K562 (cell line): Measurements from ENCODE around the gene USP49. TPM values are rescaled to one million over a fixed set of nuclear protein-coding genes. Genes with fewer than 3 reads are reported as not detected.

Experiments used
- ILK ChIP-seq: fragments of 450-650 bp; IDR thresholded peaks from 2 replicates; pipeline ENCODE4 v1.6.1; 2016; ENCODE audit warnings: missing genetic modification characterization, low read depth, mild to moderate bottlenecking, missing compliant biosample characterization, moderate library complexity, borderline replicate concordance
- NCOR1 ChIP-seq: fragments of 450-650 bp; IDR thresholded peaks from 2 replicates; pipeline ENCODE4 v1.6.1; 2016; ENCODE audit warnings: mild to moderate bottlenecking, moderate library complexity
- SMAD1 ChIP-seq: fragments of 150-350 bp; IDR thresholded peaks from 2 replicates; pipeline ENCODE4 v1.6.1; 2014; ENCODE audit warnings: low read length, low read depth; ENCODE audit not compliant: partially characterized antibody
- TBL1XR1 ChIP-seq, 2 experiments: IDR thresholded peaks; 2 replicates each; pipeline ENCODE4 v1.6.1; 2012; ENCODE audit warnings: improper control_type of control experiment in 2 of 2, low read length in 2 of 2, mild to moderate bottlenecking in 1 of 2
- TEAD2 ChIP-seq: fragments of 450-650 bp; IDR thresholded peaks from 2 replicates; pipeline ENCODE4 v1.6.1; 2016; ENCODE audit warnings: missing genetic modification characterization, control low read depth, missing compliant biosample characterization
- ZBTB11 ChIP-seq, 3 experiments: fragments of 200-800 bp in 1 of 3; fragments of 250-450 bp in 1 of 3; fragments of 450-650 bp in 1 of 3; sonication (Bioruptor Pico) in 1 of 3; sonication (Bioruptor generic) in 1 of 3; formaldehyde crosslinking in 1 of 3; IDR thresholded peaks; 2 replicates each; pipeline versions ENCODE4 v1.6.1 to v1.8.0; 2016 to 2022; ENCODE audit warnings: mild to moderate bottlenecking in 2 of 3, missing genetic modification characterization in 2 of 3, missing compliant biosample characterization in 1 of 3, moderate library complexity in 1 of 3
- ZNF165 ChIP-seq: fragments of 250-450 bp; sonication (Bioruptor Pico); IDR thresholded peaks from 2 replicates; pipeline ENCODE4 v1.4.0; 2020; ENCODE audit warnings: borderline replicate concordance
- ZNF263 ChIP-seq: sonication (generic); formaldehyde crosslinking; IDR thresholded peaks from 2 replicates; pipeline ENCODE4 v1.8.0; 2022; ENCODE audit warnings: mild to moderate bottlenecking, missing genetic modification reagents, borderline replicate concordance
- ZNF354B ChIP-seq: fragments of 250-450 bp; sonication (Bioruptor Pico); IDR thresholded peaks from 2 replicates; pipeline ENCODE4 v1.4.0; 2020
- ZNF668 ChIP-seq: fragments of 250-450 bp; sonication (Bioruptor Pico); IDR thresholded peaks from 2 replicates; pipeline ENCODE4 v1.8.0; 2022; ENCODE audit warnings: mild to moderate bottlenecking, inconsistent platforms
- polyA plus RNA-seq, 8 experiments: library from polyadenylated mRNA; depleted of rRNA in 4 of 8; stranded (reverse) in 5 of 8; unstranded in 3 of 8; fragments of >200 nt; fragmentation: Nextera tagmentation in 2 of 8; fragmentation: Illumina TruSeq in 1 of 8; extraction: Ambion mirVana in 2 of 8; extraction: Trizol in 1 of 8; gene quantifications; 2 replicates each; pipeline versions ENCODE4 v1.2.1 to v1.2.3, GENCODE V29; 2011 to 2014; ENCODE audit warnings: inconsistent platforms in 1 of 8, missing spikeins in 1 of 8
- total RNA-seq, 7 experiments: library from RNA; depleted of rRNA in 6 of 7; stranded (reverse); fragments of >200 nt in 6 of 7; fragmentation: Illumina TruSeq in 2 of 7; extraction: Trizol in 2 of 7; gene quantifications; 2 replicates each; pipeline versions ENCODE4 v1.2.1 to v1.2.3, GENCODE V29; 2011 to 2021; ENCODE audit warnings: low replicate concordance in 1 of 7
- TF ChIP-seq, protein P1 (sequence below), 3 experiments: fragments of 200-800 bp in 1 of 3; sonication (Bioruptor generic) in 1 of 3; sonication (generic) in 1 of 3; formaldehyde crosslinking in 1 of 3; IDR thresholded peaks; 2 replicates each; pipeline versions ENCODE4 v1.6.1 to v1.8.0; 2016 to 2022; ENCODE audit warnings: mild to moderate bottlenecking in 2 of 3, missing compliant biosample characterization in 2 of 3, missing genetic modification characterization in 2 of 3, missing genetic modification reagents in 1 of 3
- TF ChIP-seq, protein P2 (sequence below): sonication (generic); formaldehyde crosslinking; IDR thresholded peaks from 2 replicates; pipeline ENCODE4 v1.8.1; 2023; ENCODE audit warnings: mild to moderate bottlenecking, missing genetic modification reagents
- TF ChIP-seq, protein P3 (sequence below): fragments of 250-450 bp; sonication (Bioruptor Pico); IDR thresholded peaks from 2 replicates; pipeline ENCODE4 v1.8.0; 2022; ENCODE audit warnings: inconsistent platforms, mild to moderate bottlenecking, moderate library complexity, borderline replicate concordance
- TF ChIP-seq, protein P4 (sequence below): fragments of 250-450 bp; sonication (Bioruptor Pico); IDR thresholded peaks from 2 replicates; pipeline ENCODE4 v1.6.1; 2021; ENCODE audit warnings: mild to moderate bottlenecking

The USP49 gene
- total and polyA plus RNA-seq, 9 of the 15 experiments (the other 6 are each of a cell fraction or from before 2014, with no cell fraction given), result 1.0 to 9.9 (median 6.5) TPM

DNA sequence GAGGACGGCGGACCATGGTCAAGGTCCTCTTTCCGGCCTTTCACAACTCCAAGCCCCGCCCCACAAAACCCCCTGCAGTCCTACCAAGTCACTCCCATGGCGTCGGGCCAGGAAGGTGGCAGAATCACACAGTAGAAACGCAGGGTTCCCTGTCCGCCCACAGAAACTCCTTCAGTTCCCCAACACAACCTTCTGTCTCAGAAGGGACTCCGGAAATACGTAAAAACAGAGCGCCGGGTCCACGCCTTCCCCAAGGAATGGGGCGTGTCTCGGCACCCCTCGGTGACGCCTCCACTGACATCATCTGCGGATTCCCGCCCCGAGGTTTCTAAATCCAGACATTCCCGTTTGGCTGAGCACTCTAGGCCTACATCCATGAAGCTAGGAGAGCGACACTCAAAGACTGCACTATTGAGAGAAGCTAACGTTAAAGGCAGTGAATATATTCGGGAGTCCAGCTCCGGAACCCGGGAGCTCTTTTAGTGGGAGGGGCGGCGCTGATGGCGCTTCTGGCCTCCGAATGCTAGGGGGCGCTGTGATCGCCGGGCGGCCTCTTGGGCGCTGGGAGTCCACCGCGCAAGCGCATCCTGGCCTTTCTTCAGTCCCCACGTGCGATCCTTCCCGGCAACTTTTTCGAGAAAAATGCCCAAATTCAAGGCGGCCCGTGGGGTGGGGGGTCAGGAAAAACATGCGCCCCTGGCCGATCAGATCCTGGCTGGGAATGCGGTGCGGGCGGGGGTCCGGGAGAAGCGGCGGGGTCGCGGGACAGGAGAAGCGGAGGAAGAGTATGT, 25.9 kb upstream of the USP49 start, which contains the start of the genes BYSL and MED20 (continued):
- TF ChIP-seq, protein P1, sequence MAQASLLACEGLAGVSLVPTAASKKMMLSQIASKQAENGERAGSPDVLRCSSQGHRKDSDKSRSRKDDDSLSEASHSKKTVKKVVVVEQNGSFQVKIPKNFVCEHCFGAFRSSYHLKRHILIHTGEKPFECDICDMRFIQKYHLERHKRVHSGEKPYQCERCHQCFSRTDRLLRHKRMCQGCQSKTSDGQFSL (CRISPR knock-in tag; IDR thresholded peaks at IDR 0.05), result peak; percentile 72
- TF ChIP-seq, protein P1 (tag; IDR thresholded peaks at IDR 0.05), result peak in 1 of 2 experiments; percentile 11; a peak in 1 of 4 replicates
- TF ChIP-seq, protein P2, sequence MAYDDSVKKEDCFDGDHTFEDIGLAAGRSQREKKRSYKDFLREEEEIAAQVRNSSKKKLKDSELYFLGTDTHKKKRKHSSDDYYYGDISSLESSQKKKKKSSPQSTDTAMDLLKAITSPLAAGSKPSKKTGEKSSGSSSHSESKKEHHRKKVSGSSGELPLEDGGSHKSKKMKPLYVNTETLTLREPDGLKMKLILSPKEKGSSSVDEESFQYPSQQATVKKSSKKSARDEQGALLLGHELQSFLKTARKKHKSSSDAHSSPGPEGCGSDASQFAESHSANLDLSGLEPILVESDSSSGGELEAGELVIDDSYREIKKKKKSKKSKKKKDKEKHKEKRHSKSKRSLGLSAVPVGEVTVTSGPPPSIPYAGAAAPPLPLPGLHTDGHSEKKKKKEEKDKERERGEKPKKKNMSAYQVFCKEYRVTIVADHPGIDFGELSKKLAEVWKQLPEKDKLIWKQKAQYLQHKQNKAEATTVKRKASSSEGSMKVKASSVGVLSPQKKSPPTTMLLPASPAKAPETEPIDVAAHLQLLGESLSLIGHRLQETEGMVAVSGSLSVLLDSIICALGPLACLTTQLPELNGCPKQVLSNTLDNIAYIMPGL (CRISPR knock-in tag), result peak; percentile 78
- TF ChIP-seq, protein P3, sequence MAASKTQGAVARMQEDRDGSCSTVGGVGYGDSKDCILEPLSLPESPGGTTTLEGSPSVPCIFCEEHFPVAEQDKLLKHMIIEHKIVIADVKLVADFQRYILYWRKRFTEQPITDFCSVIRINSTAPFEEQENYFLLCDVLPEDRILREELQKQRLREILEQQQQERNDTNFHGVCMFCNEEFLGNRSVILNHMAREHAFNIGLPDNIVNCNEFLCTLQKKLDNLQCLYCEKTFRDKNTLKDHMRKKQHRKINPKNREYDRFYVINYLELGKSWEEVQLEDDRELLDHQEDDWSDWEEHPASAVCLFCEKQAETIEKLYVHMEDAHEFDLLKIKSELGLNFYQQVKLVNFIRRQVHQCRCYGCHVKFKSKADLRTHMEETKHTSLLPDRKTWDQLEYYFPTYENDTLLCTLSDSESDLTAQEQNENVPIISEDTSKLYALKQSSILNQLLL (CRISPR knock-in tag), result no peak
- TF ChIP-seq TEAD2 (tag) (no peak), TBL1XR1 (IDR thresholded peaks at IDR 0.05; ENCODE audit: low read length in 2 of 2) (peak in 1 of 2 experiments; percentile 97; a peak in 2 of 4 replicates), ZBTB11 (CRISPR knock-in tag; IDR thresholded peaks at IDR 0.05) (peak in 1 of 3 experiments; percentile 87; a peak in 2 of 6 replicates), ZNF668 (CRISPR knock-in tag) (no peak), ILK (tag) (no peak), SMAD1 (no peak), ZNF165 (CRISPR knock-in tag) (no peak), NCOR1 (peak; percentile 45), ZNF354B (no peak), ZNF263 (CRISPR knock-in tag) (0 out of 2 replicates have a peak, but pooled peaks have one; percentile 31)
- TF ChIP-seq, protein P4, sequence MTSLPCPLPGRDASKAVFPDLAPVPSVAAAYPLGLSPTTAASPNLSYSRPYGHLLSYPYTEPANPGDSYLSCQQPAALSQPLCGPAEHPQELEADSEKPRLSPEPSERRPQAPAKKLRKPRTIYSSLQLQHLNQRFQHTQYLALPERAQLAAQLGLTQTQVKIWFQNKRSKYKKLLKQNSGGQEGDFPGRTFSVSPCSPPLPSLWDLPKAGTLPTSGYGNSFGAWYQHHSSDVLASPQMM (CRISPR knock-in tag), result no peak
